HuH-7 (cell line): ENCODE measurements around the gene ZEB2.

Experiments
- DNase-seq: peaks from one replicate; pipeline ENCODE4 v3.0.0; 2011; ENCODE audit warnings: low spot score

The ZEB2 gene

GRCh38 chr2:144495227-144496091 is 24.5 kb downstream of the ZEB2 start:
- no peak for DNase-seq

GRCh38 chr2:144493027-144493809 is 26.7 kb downstream of the ZEB2 start:
- no peak for DNase-seq

GRCh38 chr2:144490857-144491256 is 29.1 kb downstream of the ZEB2 start:
- no peak for DNase-seq

- no peak for DNase-seq
Observed at GRCh38 chr2:144490017-144490416, 29.9 kb downstream of the ZEB2 start.

- DNase-seq, result no peak
Observed at GRCh38 chr2:144489315-144489916, 30.5 kb downstream of the ZEB2 start.

- DNase-seq, result no peak
Observed at GRCh38 chr2:144484201-144484948, 35.5 kb downstream of the ZEB2 start.

- DNase-seq, result no peak
Observed at GRCh38 chr2:144481666-144482065, 38.3 kb downstream of the ZEB2 start.

GRCh38 chr2:144481109-144481508 is 38.8 kb downstream of the ZEB2 start:
- DNase-seq, result no peak

GRCh38 chr2:144480285-144480684 is 39.6 kb downstream of the ZEB2 start:
- no peak for DNase-seq

- DNase-seq, result no peak
Observed at GRCh38 chr2:144479659-144480058, 40.3 kb downstream of the ZEB2 start.

GRCh38 chr2:144479138-144479537 is 40.8 kb downstream of the ZEB2 start:
- no peak for DNase-seq

GRCh38 chr2:144477957-144478311 is 42.0 kb downstream of the ZEB2 start:
- DNase-seq, result no peak

GRCh38 chr2:144477281-144477956 is 42.5 kb downstream of the ZEB2 start:
- DNase-seq, result no peak

GRCh38 chr2:144476682-144477081 is 43.2 kb downstream of the ZEB2 start:
- DNase-seq, result no peak

GRCh38 chr2:144475569-144476275 is 44.2 kb downstream of the ZEB2 start:
- no peak for DNase-seq

GRCh38 chr2:144475044-144475443 is 44.9 kb downstream of the ZEB2 start:
- no peak for DNase-seq

- DNase-seq, result no peak
Observed at GRCh38 chr2:144474017-144474416, 45.9 kb downstream of the ZEB2 start.

GRCh38 chr2:144472911-144473310 is 47.0 kb downstream of the ZEB2 start:
- no peak for DNase-seq

- DNase-seq, result no peak
Observed at GRCh38 chr2:144472046-144472412, 47.9 kb downstream of the ZEB2 start.

- no peak for DNase-seq
Observed at GRCh38 chr2:144471305-144472045, 48.4 kb downstream of the ZEB2 start.
